Right atrium auricular region (tissue), 2 donors: ENCODE results near the gene DMRTA2. TPM values are rescaled to one million over a fixed set of nuclear protein-coding genes. Genes with fewer than 3 reads are reported as not detected.

ENCODE experiments used
- DNase-seq: peaks from one replicate; pipeline ENCODE4 v3.0.0-alpha.2; 2019; ENCODE audit warnings: low spot score
- H3K27ac ChIP-seq, 2 donors: fragments of 200-600 bp; sonication (generic); 1 replicate in 1 of 2; 2 replicates in 1 of 2; pipeline ENCODE4 v1.5.1; 2016 to 2019
- H3K27me3 ChIP-seq, 2 donors: fragments of 200-600 bp; sonication (generic); one replicate each; pipeline versions ENCODE4 v1.5.1 to v1.6.0; 2017 to 2019
- H3K36me3 ChIP-seq: fragments of 200-600 bp; sonication (generic); one replicate; pipeline ENCODE4 v1.5.1; 2016
- H3K4me1 ChIP-seq, 2 donors: fragments of 200-600 bp; sonication (generic); one replicate each; pipeline versions ENCODE4 v1.5.1 to v1.6.0; 2017 to 2019
- H3K4me3 ChIP-seq, 2 donors: fragments of 200-600 bp; sonication (generic); 1 replicate in 1 of 2; 2 replicates in 1 of 2; pipeline ENCODE4 v1.5.1; 2017 to 2019; ENCODE audit warnings: mild to moderate bottlenecking in 1 of 2, moderate library complexity in 1 of 2
- H3K9me3 ChIP-seq, 2 donors: fragments of 200-600 bp; sonication (generic); one replicate each; pipeline ENCODE4 v1.5.1; 2019
- CTCF ChIP-seq, 2 donors: fragments of 200-600 bp; sonication (generic); IDR thresholded peaks; one replicate each; pipeline ENCODE4 v1.5.1; 2019; ENCODE audit warnings: antibody characterized with exemption in 2 of 2
- total RNA-seq, 2 donors: library from RNA; depleted of rRNA; stranded (reverse); fragments of >200 nt; gene quantifications; one replicate each; pipeline ENCODE4 v1.1.0, GENCODE V29; 2016

The DMRTA2 gene
- total RNA-seq, 2 donors from 2014 or later = not detected

GRCh38 chr1:50368179-50369007 lies 54.9 kb downstream of the DMRTA2 start:
- no peak for DNase-seq
- Histone ChIP-seq H3K4me3 (no peak overlapping the region), H3K27ac (no peak overlapping the region), H3K27me3 (peaks cover 0 to 4% of the 10 kb centered on the region in 2 donors), H3K36me3 (no peaks in the 10 kb centered on the region), H3K4me1 (peaks cover 0 to 6% of the 10 kb centered on the region in 2 donors), H3K9me3 (peaks cover 0 to 7% of the 10 kb centered on the region in 2 donors)
- TF ChIP-seq CTCF (IDR thresholded peaks at IDR 0.05) = peak; percentile 77 to 83
